K562 (cell line): ENCODE measurements around the gene HMBS. TPM values are rescaled to one million over a fixed set of nuclear protein-coding genes. Genes with fewer than 3 reads are reported as not detected.

Experiments
- C11orf30 ChIP-seq: fragments of 450-650 bp; IDR thresholded peaks from 2 replicates; pipeline ENCODE4 v1.6.1; 2016; ENCODE audit warnings: low read depth, mild to moderate bottlenecking
- FOXJ2 ChIP-seq: fragments of 200-800 bp; sonication (Bioruptor generic); IDR thresholded peaks from 2 replicates; pipeline ENCODE4 v1.6.1; 2016; ENCODE audit warnings: missing genetic modification characterization, missing compliant biosample characterization
- HLTF ChIP-seq: fragments of 450-650 bp; IDR thresholded peaks from 2 replicates; pipeline ENCODE4 v1.6.1; 2016
- LEF1 ChIP-seq: fragments of 450-650 bp; IDR thresholded peaks from 2 replicates; pipeline ENCODE4 v1.6.1; 2016; ENCODE audit warnings: mild to moderate bottlenecking
- PCBP1 ChIP-seq: fragments of 200-400 bp; formaldehyde crosslinking; IDR thresholded peaks from 2 replicates; pipeline ENCODE4 v1.6.1; 2018; ENCODE audit warnings: mild to moderate bottlenecking, low read depth, low read length; ENCODE audit not compliant: poor library complexity, severe bottlenecking
- PRPF4 ChIP-seq: fragments of 200-400 bp; formaldehyde crosslinking; IDR thresholded peaks from one replicate; pipeline ENCODE4 v1.6.1; 2017; ENCODE audit warnings: low read length, low read depth, mild to moderate bottlenecking; ENCODE audit not compliant: insufficient read depth, poor library complexity, severe bottlenecking
- RBFOX2 ChIP-seq: fragments of 200-400 bp; formaldehyde crosslinking; IDR thresholded peaks from 2 replicates; pipeline ENCODE4 v1.6.1; 2017; ENCODE audit warnings: low read depth, mild to moderate bottlenecking, low read length, moderate library complexity
- TBP ChIP-seq: optimal IDR thresholded peaks from 2 replicates; pipeline ENCODE3; 2011; ENCODE audit warnings: low read depth, low read length, improper control_type of control experiment
- polyA plus RNA-seq, 8 experiments: library from polyadenylated mRNA; depleted of rRNA in 4 of 8; stranded (reverse) in 5 of 8; unstranded in 3 of 8; fragments of >200 nt; fragmentation: Nextera tagmentation in 2 of 8; fragmentation: Illumina TruSeq in 1 of 8; extraction: Ambion mirVana in 2 of 8; extraction: Trizol in 1 of 8; gene quantifications; 2 replicates each; pipeline versions ENCODE4 v1.2.1 to v1.2.3, GENCODE V29; 2011 to 2014; ENCODE audit warnings: inconsistent platforms in 1 of 8, missing spikeins in 1 of 8
- total RNA-seq, 7 experiments: library from RNA; depleted of rRNA in 6 of 7; stranded (reverse); fragments of >200 nt in 6 of 7; fragmentation: Illumina TruSeq in 2 of 7; extraction: Trizol in 2 of 7; gene quantifications; 2 replicates each; pipeline versions ENCODE4 v1.2.1 to v1.2.3, GENCODE V29; 2011 to 2021; ENCODE audit warnings: low replicate concordance in 1 of 7
- TF ChIP-seq, protein P1 (sequence below): fragments of 250-450 bp; sonication (Bioruptor Pico); IDR thresholded peaks from 2 replicates; pipeline ENCODE4 v1.6.1; 2021; ENCODE audit warnings: mild to moderate bottlenecking
- TF ChIP-seq, protein P2 (sequence below): sonication (generic); formaldehyde crosslinking; IDR thresholded peaks from 2 replicates; pipeline ENCODE4 v1.8.1; 2023; ENCODE audit warnings: missing genetic modification reagents, mild to moderate bottlenecking, borderline replicate concordance
- TF ChIP-seq, protein P3 (sequence below), 2 experiments: fragments of 450-650 bp; conservative IDR thresholded peaks; 2 replicates each; pipeline ENCODE4 v1.6.1; 2017; ENCODE audit warnings: mild to moderate bottlenecking in 2 of 2, moderate library complexity in 2 of 2
- TF ChIP-seq, protein P4 (sequence below): fragments of 450-650 bp; IDR thresholded peaks from 2 replicates; pipeline ENCODE4 v1.6.1; 2014; ENCODE audit warnings: low read depth, mild to moderate bottlenecking, moderate library complexity, borderline replicate concordance
- TF ChIP-seq, protein P5 (sequence below): fragments of 450-650 bp; formaldehyde crosslinking; conservative IDR thresholded peaks from 2 replicates; pipeline ENCODE4 v1.4.0; 2022; ENCODE audit warnings: mild to moderate bottlenecking, missing genetic modification characterization

The HMBS gene
- total and polyA plus RNA-seq, 9 of the 15 experiments (the other 6 are each of a cell fraction or from before 2014, with no cell fraction given): 56.9 to 385 (median 286) TPM

DNA sequence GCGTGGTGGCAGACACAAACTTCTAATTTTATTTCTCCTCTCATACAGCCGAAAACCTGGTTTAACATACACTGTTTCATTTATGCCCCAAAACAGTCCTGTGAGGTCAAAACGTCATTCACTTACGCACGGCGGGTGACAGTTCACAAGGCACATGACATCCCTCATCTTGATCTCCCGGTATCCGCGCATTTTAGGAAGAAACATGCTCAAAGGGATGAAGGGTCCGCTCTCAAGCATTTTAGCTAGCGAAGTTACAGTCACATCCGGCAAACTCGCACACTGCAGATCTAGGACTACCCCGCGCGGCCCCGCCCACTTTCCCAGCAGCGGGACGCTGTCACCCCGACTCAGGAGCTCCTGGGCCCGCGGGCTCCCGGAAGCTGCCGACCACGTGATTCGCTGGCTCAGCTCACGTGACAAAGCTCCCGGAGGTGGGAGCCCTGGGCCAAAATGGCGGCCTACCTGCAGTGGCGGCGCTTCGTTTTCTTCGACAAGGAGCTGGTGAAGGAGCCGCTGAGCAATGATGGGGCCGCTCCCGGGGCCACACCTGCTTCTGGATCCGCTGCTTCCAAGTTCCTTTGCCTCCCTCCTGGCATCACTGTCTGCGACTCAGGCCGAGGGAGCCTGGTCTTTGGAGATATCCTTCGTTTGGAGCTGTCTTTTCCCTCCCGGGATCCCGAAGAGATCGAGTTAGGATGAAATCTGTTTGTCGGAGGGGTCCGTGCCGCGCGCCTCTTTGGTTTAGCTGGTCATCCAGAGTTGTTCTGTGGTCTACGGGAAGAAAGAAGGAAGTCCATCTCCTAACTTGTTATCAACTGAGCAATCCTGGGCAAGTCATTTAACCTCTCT, 17.1 kb upstream of the HMBS start, which contains the start of gene VPS11 (continued):
- TF ChIP-seq FOXJ2 (tag) (no peak), C11orf30 (peak; percentile 99), HLTF (no peak), TBP (peak; percentile 56), RBFOX2 (peak; percentile 90), LEF1 (0 out of 2 replicates have a peak, but pooled peaks have one; percentile 55), PCBP1 (no peak), PRPF4 (no peak)
- TF ChIP-seq, protein P1, sequence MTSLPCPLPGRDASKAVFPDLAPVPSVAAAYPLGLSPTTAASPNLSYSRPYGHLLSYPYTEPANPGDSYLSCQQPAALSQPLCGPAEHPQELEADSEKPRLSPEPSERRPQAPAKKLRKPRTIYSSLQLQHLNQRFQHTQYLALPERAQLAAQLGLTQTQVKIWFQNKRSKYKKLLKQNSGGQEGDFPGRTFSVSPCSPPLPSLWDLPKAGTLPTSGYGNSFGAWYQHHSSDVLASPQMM (CRISPR knock-in tag): no peak
- TF ChIP-seq, protein P2, sequence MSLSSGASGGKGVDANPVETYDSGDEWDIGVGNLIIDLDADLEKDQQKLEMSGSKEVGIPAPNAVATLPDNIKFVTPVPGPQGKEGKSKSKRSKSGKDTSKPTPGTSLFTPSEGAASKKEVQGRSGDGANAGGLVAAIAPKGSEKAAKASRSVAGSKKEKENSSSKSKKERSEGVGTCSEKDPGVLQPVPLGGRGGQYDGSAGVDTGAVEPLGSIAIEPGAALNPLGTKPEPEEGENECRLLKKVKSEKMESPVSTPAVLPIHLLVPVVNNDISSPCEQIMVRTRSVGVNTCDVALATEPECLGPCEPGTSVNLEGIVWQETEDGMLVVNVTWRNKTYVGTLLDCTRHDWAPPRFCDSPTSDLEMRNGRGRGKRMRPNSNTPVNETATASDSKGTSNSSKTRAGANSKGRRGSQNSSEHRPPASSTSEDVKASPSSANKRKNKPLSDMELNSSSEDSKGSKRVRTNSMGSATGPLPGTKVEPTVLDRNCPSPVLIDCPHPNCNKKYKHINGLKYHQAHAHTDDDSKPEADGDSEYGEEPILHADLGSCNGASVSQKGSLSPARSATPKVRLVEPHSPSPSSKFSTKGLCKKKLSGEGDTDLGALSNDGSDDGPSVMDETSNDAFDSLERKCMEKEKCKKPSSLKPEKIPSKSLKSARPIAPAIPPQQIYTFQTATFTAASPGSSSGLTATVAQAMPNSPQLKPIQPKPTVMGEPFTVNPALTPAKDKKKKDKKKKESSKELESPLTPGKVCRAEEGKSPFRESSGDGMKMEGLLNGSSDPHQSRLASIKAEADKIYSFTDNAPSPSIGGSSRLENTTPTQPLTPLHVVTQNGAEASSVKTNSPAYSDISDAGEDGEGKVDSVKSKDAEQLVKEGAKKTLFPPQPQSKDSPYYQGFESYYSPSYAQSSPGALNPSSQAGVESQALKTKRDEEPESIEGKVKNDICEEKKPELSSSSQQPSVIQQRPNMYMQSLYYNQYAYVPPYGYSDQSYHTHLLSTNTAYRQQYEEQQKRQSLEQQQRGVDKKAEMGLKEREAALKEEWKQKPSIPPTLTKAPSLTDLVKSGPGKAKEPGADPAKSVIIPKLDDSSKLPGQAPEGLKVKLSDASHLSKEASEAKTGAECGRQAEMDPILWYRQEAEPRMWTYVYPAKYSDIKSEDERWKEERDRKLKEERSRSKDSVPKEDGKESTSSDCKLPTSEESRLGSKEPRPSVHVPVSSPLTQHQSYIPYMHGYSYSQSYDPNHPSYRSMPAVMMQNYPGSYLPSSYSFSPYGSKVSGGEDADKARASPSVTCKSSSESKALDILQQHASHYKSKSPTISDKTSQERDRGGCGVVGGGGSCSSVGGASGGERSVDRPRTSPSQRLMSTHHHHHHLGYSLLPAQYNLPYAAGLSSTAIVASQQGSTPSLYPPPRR (CRISPR knock-in tag): no peak
- TF ChIP-seq, protein P3, sequence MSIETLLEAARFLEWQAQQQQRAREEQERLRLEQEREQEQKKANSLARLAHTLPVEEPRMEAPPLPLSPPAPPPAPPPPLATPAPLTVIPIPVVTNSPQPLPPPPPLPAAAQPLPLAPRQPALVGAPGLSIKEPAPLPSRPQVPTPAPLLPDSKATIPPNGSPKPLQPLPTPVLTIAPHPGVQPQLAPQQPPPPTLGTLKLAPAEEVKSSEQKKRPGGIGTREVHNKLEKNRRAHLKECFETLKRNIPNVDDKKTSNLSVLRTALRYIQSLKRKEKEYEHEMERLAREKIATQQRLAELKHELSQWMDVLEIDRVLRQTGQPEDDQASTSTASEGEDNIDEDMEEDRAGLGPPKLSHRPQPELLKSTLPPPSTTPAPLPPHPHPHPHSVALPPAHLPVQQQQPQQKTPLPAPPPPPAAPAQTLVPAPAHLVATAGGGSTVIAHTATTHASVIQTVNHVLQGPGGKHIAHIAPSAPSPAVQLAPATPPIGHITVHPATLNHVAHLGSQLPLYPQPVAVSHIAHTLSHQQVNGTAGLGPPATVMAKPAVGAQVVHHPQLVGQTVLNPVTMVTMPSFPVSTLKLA (conservative IDR thresholded peaks at IDR 0.05): peak; percentile 95 to 98
- TF ChIP-seq, protein P4, sequence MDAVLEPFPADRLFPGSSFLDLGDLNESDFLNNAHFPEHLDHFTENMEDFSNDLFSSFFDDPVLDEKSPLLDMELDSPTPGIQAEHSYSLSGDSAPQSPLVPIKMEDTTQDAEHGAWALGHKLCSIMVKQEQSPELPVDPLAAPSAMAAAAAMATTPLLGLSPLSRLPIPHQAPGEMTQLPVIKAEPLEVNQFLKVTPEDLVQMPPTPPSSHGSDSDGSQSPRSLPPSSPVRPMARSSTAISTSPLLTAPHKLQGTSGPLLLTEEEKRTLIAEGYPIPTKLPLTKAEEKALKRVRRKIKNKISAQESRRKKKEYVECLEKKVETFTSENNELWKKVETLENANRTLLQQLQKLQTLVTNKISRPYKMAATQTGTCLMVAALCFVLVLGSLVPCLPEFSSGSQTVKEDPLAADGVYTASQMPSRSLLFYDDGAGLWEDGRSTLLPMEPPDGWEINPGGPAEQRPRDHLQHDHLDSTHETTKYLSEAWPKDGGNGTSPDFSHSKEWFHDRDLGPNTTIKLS: 0 out of 2 replicates have a peak, but pooled peaks have one; percentile 34
- TF ChIP-seq, protein P5, sequence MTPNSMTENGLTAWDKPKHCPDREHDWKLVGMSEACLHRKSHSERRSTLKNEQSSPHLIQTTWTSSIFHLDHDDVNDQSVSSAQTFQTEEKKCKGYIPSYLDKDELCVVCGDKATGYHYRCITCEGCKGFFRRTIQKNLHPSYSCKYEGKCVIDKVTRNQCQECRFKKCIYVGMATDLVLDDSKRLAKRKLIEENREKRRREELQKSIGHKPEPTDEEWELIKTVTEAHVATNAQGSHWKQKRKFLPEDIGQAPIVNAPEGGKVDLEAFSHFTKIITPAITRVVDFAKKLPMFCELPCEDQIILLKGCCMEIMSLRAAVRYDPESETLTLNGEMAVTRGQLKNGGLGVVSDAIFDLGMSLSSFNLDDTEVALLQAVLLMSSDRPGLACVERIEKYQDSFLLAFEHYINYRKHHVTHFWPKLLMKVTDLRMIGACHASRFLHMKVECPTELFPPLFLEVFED: no peak
